Inferior parietal cortex (tissue), 1 donor: ENCODE results near the gene SKIL.
A peak's percentile ranks its signal among the peaks of the same experiment; 100 is the strongest.
"Not testable (repeated sequence)": the region's sequence is repeated elsewhere in the genome, so short reads cannot be mapped to it uniquely, and the experiment has no call there.

Source experiments
- DNase-seq: peaks from one replicate; pipeline ENCODE4 v3.0.0-alpha.2; 2016; ENCODE audit errors: extremely low spot score

SKIL gene

GRCh38 chr3:170357176-170358041 lies at the start of gene SKIL:
Gene SKIL, plus strand, starts transcription at chr3:170357715. Its CDS starts 2,617 bp downstream, at chr3:170360332.
- DNase-seq = peak; percentile 92

DNA sequence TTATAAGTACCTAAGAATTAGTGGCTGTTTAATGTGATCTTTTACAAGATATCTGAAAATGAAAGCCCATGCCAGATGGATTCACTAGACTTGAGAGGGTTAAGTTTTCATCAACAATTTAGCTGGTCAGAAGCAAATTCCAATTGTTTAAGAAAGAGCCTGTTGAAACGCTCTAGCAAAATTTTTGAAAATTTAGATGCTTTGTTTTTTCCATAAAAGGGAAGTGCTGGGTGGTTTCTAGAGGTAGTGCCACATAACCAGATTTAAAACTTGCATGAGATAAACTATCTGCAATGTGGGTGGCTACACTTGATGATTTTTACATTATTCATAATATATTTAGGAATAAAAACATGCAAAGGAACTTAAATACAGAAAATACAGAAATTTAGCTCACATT lies 48.5 kb upstream of the SKIL start:
- DNase-seq = no peak

DNA sequence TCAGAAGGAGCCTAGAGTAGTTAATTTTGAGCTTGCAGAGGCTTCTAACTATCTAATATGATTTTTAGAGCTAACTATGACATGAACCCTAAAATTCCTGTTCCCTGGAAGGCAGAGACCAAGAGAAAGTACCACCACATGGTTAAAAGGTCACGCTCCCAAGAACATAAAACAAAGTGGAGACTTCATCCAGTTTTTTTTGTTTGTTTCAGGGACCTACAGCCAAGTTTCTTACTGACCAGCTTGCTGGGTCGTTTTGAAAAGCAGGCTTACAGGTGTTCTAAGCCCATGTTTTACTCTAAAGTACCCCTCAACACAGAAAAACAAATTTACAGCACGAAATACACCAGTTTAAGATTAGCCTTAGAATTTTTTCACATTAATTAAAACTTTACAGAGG lies 39.6 kb upstream of the SKIL start:
- DNase-seq = no peak

DNA sequence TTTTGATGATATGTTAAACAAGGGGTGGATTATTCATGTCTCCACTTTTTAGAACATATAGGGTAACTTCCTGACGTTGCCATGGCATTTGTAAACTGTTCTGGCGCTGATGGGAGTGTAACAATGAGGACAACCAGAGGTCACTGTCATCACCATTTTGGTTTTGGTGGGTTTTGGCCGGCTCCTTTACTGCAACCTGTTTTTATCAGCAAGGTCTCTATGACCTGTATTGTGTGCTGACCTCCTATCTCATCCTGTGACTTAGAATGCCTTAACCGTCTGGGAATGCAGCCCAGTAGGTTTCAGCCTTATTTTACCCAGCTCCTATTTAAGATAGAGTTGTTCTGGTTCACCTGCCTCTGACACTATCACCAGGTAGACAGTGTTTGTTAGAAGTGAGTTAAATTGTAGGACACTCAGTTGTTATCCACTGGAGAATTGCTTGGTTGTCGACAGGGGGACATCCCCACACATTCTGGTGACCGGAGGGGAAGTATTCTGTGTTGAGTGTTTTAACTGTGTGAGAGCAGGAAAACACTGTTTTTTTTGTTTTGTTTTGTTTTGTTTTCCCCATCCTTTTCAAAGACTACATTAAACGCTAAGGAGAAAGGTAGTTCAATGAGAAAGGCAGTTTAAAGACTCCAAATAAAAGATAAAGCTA lies 36.9 kb upstream of the SKIL start:
- no peak for DNase-seq

DNA sequence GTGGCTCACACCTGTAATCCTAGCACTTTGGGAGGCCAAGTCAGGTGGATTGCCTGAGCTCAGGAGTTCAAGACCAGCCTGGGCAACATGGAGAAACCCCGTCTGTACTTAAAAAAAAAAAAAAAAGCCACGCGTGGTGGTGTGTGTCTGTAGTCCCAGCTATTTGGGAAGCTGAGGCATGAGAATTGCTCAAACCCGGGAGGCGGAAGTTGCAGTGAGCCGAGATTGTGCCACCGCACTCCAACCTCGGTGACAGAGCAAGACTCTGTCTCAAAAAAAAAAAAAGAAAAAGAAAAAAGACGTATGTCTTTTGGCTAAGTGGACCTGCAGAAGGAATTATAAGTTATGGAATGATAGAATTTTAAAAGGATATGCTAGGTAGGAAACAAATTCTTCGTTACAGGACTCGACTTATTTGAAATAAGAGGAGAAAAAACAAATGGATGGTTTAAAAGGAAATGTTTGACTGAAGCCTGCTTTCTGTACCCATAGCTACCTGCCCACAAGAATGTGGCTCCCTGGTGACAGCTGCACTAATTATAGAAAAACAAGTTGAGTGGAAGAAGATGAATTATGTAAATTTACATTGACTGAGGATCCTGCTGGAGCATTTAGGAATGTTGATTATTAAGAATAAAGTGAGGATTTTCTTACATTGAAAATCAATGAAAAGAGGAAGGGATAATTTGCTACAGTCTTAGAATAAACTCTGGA lies 36.0 kb upstream of the SKIL start:
- no peak for DNase-seq

DNA sequence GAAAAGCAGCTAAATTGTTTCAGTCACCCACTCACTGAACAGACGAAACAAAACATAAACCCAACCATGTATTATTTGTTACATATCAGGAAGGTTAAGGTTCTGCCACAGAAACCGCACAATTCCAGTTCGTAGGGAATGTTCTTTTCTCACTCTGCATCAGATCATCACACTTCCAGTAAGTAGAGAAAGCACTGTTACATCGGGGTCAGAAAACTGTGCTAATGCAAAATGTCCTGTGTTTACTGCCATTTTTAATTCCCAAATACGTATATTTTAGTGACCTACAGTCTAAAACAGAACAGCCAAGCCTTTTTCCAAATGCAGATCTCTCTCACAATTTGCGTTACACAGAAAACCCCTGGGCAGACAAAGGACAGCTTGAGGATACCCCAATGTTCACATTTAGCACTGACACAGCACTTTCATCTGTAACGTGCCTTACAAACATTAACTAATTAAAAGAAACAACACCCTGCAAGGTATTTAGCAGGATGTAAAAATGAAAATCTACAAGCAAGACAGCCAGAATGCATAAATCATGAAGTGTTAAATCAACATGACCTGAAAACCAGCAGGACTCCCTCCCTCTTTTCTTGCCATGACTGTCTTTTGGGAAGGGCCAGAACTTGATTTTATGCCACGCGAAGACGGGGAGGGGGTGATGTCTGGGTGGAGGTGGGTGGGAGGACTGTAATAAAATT lies 34.8 kb upstream of the SKIL start:
- no peak for DNase-seq

GRCh38 chr3:170323331-170323730 lies 34.2 kb upstream of the SKIL start:
- DNase-seq = no peak

DNA sequence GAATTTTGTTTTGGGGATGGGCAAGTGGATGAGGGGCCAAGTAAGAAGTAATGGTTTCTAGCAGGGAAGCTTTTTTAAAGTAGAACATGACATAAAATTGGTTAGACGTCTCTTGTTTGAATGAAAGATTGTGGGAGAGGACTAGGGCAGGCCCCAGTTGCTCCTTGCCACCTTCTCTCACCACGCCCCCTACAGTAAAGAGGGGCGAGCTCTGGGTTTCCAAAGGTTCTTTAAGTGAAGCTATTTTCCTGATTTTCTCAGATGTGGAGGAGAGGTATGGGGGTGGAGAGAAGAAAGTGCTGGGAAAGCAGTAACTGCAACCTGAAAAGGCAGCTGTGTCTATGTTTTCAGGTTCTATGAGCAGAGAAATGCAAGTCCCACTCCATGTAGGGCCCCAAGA lies 32.6 kb upstream of the SKIL start:
- DNase-seq = no peak

- DNase-seq = no peak
These were observed 30.3 kb upstream of the SKIL start for GRCh38 chr3:170327040-170327808.

DNA sequence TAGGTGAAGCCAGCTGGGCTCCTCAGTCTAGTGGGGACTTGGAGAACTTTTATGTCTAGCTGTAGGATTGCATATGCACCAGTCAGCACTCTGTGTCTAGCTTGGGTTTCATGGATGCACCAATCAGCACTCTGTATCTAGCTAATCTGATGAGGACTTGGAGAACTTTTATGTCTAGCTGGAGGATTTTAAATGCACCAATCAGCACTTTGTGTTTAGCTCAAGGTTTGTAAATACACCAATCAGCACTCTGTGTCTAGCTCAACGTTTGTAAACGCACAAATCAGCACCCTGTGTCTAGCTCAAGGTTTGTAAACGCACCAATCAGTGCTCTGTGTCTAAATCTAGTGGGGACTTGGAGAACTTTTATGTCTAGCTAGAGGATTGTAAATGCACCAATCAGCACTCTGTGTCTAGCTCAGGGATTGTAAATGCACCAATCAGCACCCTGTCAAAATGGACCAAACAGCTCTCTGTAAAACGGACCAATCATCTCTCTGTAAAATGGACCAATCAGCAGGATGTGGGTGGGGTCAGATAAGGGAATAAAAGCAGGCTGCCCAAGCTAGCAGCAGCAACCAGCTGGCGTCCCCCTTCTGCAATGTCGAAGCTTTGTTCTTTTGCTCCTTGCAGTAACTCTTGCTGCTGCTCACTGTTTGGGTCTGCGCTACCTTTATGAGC lies 29.5 kb upstream of the SKIL start:
- DNase-seq = not testable (repeated sequence)

- DNase-seq = no peak
These were observed 27.1 kb upstream of the SKIL start for GRCh38 chr3:170330366-170330765.

- no peak for DNase-seq
These were observed 26.4 kb upstream of the SKIL start for GRCh38 chr3:170331143-170331542.

DNA sequence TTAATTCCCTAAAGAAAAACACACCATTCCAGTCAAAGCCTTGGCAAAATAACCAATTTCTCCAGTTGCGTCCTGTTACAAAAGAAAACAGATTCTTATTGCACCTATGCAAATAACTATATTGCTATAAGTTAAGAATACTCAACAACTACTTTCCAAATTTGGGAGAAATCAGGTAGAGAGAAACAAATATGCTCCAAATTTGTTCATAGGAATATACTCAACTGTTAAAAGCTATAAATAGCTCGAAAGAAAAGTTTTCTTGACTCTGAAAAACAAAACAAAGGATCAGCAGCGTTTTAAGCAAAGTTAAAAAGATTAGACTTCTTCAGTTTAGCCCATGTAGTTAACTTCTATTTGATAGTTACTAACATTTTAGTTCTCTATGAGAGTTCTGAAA lies 20.1 kb upstream of the SKIL start:
- no peak for DNase-seq

DNA sequence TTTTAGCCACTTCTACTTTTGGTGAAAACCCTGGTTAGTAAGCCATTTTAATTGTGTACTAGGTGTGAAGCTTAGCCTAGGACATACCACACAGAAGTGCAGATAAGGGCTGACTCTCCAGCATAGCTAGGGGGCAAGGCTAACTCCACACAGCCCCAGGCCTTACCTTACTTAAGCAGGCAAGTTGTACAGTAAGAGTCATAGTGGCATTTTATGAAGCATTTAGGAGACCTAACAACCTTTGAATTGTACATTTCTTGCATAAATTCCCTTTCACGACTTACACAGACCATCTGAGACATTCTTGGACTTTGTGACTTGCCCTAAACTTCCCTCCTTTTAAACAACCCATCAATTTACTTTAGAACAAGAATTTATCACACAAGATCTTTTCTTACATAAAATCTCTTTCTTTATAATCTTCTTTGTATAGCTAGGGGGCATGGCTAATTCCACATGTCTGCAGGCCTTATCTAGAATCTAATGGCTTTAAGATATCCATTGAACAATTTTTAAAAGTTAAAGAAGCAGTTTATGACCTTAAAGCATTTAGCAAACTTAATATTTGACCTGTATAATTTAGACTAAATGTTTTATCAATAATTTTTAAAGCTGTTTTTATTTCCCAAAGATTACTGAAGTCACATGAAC lies 18.7 kb upstream of the SKIL start:
- DNase-seq = no peak

DNA sequence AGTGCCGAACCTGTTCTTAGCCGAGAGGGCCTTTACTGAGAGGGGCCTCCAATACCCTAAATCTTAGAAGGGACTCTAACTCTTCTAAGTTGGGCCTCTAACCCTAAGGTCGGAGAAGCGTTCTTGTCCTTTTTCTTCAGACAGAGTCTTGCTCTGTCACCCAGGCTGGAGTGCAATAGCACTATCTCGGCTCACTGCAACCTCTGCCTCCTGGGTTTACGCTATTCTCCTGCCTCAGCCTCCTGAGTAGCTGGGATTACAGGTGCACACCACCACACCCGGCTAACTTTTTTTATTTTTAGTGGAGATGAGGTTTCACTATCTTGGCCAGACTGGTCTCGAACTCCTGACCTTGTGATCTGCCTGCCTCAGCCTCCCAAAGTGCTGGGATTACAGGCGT lies 15.2 kb upstream of the SKIL start:
- DNase-seq = not testable (repeated sequence)

DNA sequence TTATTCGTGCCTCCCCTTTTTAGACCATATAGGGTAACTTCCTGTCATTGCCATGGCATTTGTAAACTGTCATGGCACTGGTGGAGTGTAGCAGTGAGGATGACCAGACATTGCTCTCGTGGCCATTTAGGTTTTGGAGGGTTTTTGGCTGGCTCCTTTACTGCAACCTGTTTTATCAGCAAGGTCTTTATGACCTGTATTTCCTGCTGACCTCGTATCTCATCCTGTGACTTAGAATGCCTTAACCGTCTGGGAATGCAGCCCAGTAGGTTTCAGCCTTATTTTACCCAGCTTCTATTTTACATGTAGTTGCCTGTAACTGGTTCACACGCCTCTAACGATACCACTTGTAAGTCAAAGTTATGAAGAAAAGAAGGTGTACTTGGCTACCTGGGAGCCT lies 13.7 kb upstream of the SKIL start:
- not testable (repeated sequence) for DNase-seq

DNA sequence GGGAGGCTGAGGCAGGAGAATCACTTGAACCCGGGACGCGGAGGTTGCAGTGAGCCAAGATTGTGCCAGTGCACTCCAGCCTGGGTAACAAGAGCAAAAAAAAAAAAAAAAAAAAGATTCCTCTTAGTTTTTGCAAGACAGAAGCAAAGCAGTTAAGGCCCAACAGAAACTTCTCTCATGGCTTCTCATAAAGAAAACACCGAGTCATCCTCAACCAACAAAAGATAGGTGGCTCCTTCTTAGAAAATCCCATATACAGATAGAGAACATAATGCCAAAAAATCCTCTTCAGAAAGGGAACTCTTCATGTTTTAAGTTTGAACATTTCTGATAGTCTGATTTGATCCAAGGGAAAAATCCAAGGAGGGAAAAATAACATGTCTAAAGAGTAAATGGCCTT lies 12.5 kb upstream of the SKIL start:
- no peak for DNase-seq

DNA sequence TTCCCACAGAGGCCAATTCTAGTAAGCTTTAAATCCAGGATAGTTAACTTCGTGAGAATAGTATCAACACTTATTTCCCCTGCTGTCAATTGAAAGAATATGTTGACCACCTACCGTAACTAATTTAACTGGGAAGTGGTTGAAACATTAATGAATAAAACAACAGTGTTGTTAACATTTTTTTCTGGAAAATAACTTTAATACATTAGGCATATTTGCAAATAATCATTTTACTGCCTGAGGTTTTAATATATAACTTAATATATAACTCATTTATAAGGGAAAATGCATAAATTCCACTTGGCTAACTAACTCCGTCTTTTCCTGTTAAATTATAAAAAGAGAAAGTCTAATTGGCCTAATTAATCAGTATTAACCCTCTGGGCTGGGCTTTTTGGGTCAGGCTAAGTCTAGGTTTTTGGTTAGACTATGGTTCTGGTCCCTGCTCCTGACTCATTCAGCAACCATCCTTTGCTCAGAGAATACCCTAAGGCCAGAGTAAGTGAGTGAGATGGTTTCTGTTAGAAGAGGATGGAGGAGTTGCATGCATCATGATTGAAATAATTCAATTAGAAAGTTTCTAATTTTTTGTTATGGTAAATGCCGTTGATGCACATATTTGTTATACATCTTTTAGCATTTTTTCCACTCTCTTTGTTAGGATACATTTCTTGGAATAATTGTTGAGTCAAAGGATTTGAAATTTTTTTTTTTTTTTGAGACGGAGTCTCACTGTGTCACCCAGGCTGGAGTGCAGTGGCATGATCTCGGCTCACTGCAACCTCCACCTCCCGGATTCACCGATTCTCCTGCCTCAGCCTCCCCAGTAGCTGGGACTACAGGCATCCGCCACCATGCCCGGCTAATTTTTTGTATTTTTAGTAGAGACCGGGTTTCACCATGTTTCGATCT lies 10.8 kb upstream of the SKIL start:
- no peak for DNase-seq
